GM10266 (cell line): ENCODE results near the gene TRAPPC2L.

ENCODE experiments used
- DNase-seq: peaks from one replicate; pipeline ENCODE4 v3.0.0; 2012; ENCODE audit errors: extremely low spot score
- CTCF ChIP-seq: IDR thresholded peaks from 2 replicates; pipeline ENCODE4 v1.5.1; 2012; ENCODE audit warnings: mild to moderate bottlenecking, low read depth; ENCODE audit not compliant: control insufficient read depth, insufficient read depth; ENCODE audit errors: missing control alignments

The TRAPPC2L gene

GRCh38 chr16:88908307-88908706 lies 51.4 kb downstream of the TRAPPC2L start:
- no peak for TF ChIP-seq CTCF

DNA sequence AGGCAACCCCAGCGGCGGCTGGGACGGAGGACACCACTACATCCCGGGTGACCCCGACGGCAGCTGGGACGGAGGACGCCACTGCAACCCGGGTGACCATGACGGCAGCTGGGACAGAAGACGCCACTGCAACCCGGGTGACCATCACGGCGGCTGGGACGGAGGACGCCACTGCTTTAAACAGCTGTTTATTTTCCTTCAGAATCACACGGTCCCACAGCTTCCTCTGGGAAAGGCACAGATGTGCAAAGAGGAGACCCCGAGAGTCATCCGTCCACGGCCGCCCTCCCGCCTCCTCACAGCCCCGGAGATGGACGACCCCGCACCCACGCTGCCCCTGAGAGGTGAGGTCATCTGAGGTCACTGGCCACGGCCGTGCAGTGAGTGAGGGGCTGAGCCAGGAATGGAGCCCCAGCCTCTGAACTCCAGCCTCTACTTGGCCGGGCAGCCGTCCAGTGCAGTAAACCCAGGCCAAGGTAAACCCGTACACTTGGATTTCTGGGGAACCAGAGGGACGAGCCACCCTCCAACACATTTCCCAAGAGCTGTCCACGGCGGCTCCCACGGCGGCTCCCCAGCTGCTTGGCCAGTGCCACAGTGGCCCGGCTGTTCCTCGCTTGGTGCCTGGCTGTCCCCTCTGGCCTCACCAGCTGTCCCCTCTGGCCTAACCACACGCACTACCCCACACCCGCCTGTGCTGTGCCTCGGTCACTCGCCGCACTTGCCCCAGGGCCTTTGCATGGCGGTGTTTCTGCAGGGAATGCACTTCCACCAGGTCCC lies 52.7 kb downstream of the TRAPPC2L start:
- no peak for TF ChIP-seq CTCF
- DNase-seq, result no peak

More at GRCh38 chr16:88908307-88908706, 51.4 kb downstream of the TRAPPC2L start:
- DNase-seq, result no peak

GRCh38 chr16:88910284-88911135 lies 53.6 kb downstream of the TRAPPC2L start:
- DNase-seq, result no peak
- TF ChIP-seq CTCF, result no peak

GRCh38 chr16:88911136-88911945 lies 54.4 kb downstream of the TRAPPC2L start:
- TF ChIP-seq CTCF, result no peak
- peak; percentile 61 for DNase-seq

GRCh38 chr16:88911946-88912310 lies 55.0 kb downstream of the TRAPPC2L start:
- TF ChIP-seq CTCF, result no peak
- DNase-seq, result no peak
